Measurements from ENCODE around the gene GSTK1.
A peak's percentile ranks its signal among the peaks of the same experiment; 100 is the strongest.

Gene GSTK1

GRCh38 chr7:143287935-143288826, 24.9 kb downstream of the GSTK1 start, which contains the start of gene CASP2 (continued):
- TF ChIP-seq, protein P1, sequence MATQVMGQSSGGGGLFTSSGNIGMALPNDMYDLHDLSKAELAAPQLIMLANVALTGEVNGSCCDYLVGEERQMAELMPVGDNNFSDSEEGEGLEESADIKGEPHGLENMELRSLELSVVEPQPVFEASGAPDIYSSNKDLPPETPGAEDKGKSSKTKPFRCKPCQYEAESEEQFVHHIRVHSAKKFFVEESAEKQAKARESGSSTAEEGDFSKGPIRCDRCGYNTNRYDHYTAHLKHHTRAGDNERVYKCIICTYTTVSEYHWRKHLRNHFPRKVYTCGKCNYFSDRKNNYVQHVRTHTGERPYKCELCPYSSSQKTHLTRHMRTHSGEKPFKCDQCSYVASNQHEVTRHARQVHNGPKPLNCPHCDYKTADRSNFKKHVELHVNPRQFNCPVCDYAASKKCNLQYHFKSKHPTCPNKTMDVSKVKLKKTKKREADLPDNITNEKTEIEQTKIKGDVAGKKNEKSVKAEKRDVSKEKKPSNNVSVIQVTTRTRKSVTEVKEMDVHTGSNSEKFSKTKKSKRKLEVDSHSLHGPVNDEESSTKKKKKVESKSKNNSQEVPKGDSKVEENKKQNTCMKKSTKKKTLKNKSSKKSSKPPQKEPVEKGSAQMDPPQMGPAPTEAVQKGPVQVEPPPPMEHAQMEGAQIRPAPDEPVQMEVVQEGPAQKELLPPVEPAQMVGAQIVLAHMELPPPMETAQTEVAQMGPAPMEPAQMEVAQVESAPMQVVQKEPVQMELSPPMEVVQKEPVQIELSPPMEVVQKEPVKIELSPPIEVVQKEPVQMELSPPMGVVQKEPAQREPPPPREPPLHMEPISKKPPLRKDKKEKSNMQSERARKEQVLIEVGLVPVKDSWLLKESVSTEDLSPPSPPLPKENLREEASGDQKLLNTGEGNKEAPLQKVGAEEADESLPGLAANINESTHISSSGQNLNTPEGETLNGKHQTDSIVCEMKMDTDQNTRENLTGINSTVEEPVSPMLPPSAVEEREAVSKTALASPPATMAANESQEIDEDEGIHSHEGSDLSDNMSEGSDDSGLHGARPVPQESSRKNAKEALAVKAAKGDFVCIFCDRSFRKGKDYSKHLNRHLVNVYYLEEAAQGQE (tag by site-specific recombination; IDR thresholded peaks at IDR 0.05) = 0 out of 2 replicates have a peak, but pooled peaks have one; percentile 37
- no peak for TF ChIP-seq TSHZ1 (tag by site-specific recombination; IDR thresholded peaks at IDR 0.05; ENCODE audit: borderline replicate concordance)
- TF ChIP-seq ZBTB8A (tag by site-specific recombination; IDR thresholded peaks at IDR 0.05) = peak; percentile 65
- no peak for TF ChIP-seq ZBTB21 (tag by site-specific recombination; IDR thresholded peaks at IDR 0.05)
- peak; percentile 88 for TF ChIP-seq ZNF600 (tag by site-specific recombination; IDR thresholded peaks at IDR 0.05)
- TF ChIP-seq ZNF473 (tag by site-specific recombination; IDR thresholded peaks at IDR 0.05) = no peak
- no peak for TF ChIP-seq ZNF830 (tag by site-specific recombination; IDR thresholded peaks at IDR 0.05; ENCODE audit: low read depth)
- no peak for TF ChIP-seq ZNF175 (tag by site-specific recombination; IDR thresholded peaks at IDR 0.05)
- peak; percentile 21; the same call in 1 of the 2 replicates for TF ChIP-seq ZNF629 (tag by site-specific recombination; IDR thresholded peaks at IDR 0.05)
- TF ChIP-seq, protein P2, sequence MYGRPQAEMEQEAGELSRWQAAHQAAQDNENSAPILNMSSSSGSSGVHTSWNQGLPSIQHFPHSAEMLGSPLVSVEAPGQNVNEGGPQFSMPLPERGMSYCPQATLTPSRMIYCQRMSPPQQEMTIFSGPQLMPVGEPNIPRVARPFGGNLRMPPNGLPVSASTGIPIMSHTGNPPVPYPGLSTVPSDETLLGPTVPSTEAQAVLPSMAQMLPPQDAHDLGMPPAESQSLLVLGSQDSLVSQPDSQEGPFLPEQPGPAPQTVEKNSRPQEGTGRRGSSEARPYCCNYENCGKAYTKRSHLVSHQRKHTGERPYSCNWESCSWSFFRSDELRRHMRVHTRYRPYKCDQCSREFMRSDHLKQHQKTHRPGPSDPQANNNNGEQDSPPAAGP (tag by site-specific recombination; IDR thresholded peaks at IDR 0.05) = peak; percentile 59; the same call in 1 of the 2 replicates
- TF ChIP-seq ZNF548 (tag by site-specific recombination; IDR thresholded peaks at IDR 0.05) = no peak
- peak; percentile 49 for TF ChIP-seq ZNF692 (tag by site-specific recombination; IDR thresholded peaks at IDR 0.05)
- no peak for TF ChIP-seq ZNF16 (tag by site-specific recombination; IDR thresholded peaks at IDR 0.05; ENCODE audit: low read depth)
- no peak for TF ChIP-seq BCL11B (tag by site-specific recombination; IDR thresholded peaks at IDR 0.05; ENCODE audit: low read depth)

GRCh38 chr7:143288836-143289235, 25.6 kb downstream of the GSTK1 start:
- peaks cover 7 to 38% of the 10 kb centered on the region in 2 experiments; a peak in 2 of 3 replicates for H3K36me3 ChIP-seq (ENCODE audit: control insufficient read depth in 2 of 2, insufficient read depth in 1 of 2, low read length in 2 of 2)
- H3K9me3 ChIP-seq (ENCODE audit: control insufficient read depth, insufficient read depth, low read depth, low read length) = no peaks in the 10 kb centered on the region
- TF ChIP-seq, protein P3, sequence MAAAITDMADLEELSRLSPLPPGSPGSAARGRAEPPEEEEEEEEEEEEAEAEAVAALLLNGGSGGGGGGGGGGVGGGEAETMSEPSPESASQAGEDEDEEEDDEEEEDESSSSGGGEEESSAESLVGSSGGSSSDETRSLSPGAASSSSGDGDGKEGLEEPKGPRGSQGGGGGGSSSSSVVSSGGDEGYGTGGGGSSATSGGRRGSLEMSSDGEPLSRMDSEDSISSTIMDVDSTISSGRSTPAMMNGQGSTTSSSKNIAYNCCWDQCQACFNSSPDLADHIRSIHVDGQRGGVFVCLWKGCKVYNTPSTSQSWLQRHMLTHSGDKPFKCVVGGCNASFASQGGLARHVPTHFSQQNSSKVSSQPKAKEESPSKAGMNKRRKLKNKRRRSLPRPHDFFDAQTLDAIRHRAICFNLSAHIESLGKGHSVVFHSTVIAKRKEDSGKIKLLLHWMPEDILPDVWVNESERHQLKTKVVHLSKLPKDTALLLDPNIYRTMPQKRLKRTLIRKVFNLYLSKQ (tag by site-specific recombination; IDR thresholded peaks at IDR 0.05; ENCODE audit: borderline replicate concordance) = no peak
- TF ChIP-seq ZNF776 (tag by site-specific recombination; IDR thresholded peaks at IDR 0.05; ENCODE audit: borderline replicate concordance) (no peak), ZNF169 (tag by site-specific recombination; IDR thresholded peaks at IDR 0.05) (no peak), ZBTB17 (tag by site-specific recombination; IDR thresholded peaks at IDR 0.05) (peak; percentile 96), ZNF335 (tag by site-specific recombination; conservative IDR thresholded peaks at IDR 0.05) (peak; percentile 67; the same call in 1 of the 2 replicates), KLF16 (tag by site-specific recombination; IDR thresholded peaks at IDR 0.05) (no peak)
- TF ChIP-seq, protein P4, sequence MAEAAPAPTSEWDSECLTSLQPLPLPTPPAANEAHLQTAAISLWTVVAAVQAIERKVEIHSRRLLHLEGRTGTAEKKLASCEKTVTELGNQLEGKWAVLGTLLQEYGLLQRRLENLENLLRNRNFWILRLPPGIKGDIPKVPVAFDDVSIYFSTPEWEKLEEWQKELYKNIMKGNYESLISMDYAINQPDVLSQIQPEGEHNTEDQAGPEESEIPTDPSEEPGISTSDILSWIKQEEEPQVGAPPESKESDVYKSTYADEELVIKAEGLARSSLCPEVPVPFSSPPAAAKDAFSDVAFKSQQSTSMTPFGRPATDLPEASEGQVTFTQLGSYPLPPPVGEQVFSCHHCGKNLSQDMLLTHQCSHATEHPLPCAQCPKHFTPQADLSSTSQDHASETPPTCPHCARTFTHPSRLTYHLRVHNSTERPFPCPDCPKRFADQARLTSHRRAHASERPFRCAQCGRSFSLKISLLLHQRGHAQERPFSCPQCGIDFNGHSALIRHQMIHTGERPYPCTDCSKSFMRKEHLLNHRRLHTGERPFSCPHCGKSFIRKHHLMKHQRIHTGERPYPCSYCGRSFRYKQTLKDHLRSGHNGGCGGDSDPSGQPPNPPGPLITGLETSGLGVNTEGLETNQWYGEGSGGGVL (tag by site-specific recombination; IDR thresholded peaks at IDR 0.05) = no peak
- no peaks in the 10 kb centered on the region for H3K4me1 ChIP-seq (ENCODE audit: control insufficient read depth, insufficient read depth, low read length)
- peak overlapping the region; percentile 72 for H3K27ac ChIP-seq (ENCODE audit: extremely low read depth, low read depth, low read length)
- POLR2A ChIA-PET = interaction anchor here (1.0 to 1.2 kb wide), 7 partner anchors 9 to 99 kb away, joined by 3 to 17 read pairs (median 4); partner anchors contain the start of genes GSTK1 and ZYX
- H3K4me3 ChIP-seq (ENCODE audit: low read depth, low read length) = peak overlapping the region; percentile 92
- CTCF ChIA-PET = no interaction called here

All from HEK293 (cell line).